ENCODE results near the gene FBXL7. TPM values are rescaled to one million over a fixed set of nuclear protein-coding genes. Genes with fewer than 3 reads are reported as not detected.

The FBXL7 gene
- total and polyA plus RNA-seq, 9 of the 15 experiments (the other 6 are each of a cell fraction or from before 2014, with no cell fraction given) = 0.04 to 0.08 TPM; not detected in 7

- Histone ChIP-seq H3K4me1 (replicated peaks in 1 of 2; ENCODE audit: control insufficient read depth in 2 of 2, insufficient read depth in 2 of 2, low read length in 2 of 2) (no peaks in the 10 kb centered on the region), H3K9ac (ENCODE audit: insufficient read depth in 1 of 2, low read depth in 2 of 2, low read length in 2 of 2) (no peak overlapping the region), H3K4me2 (ENCODE audit: insufficient read depth, low read length) (no peak overlapping the region), H3K79me2 (ENCODE audit: control insufficient read depth, insufficient read depth, low read length) (no peaks in the 10 kb centered on the region), H3K27ac (ENCODE audit: extremely low read depth, low read depth, low read length) (no peak overlapping the region), H3K27me3 (ENCODE audit: control insufficient read depth in 2 of 2, insufficient read depth in 2 of 2, low read length in 2 of 2) (no peaks in the 10 kb centered on the region), H3K9me1 (ENCODE audit: control insufficient read depth, insufficient read depth, low read length) (no peaks in the 10 kb centered on the region), H4K20me1 (replicated peaks; ENCODE audit: control insufficient read depth, insufficient read depth, low read length) (no peaks in the 10 kb centered on the region), H3K4me3 (no peak overlapping the region), H3K36me3 (ENCODE audit: control insufficient read depth, insufficient read depth, low read length) (no peaks in the 10 kb centered on the region), H2AFZ (ENCODE audit: low read depth, low read length) (no peak overlapping the region), H3K9me3 (replicated peaks; ENCODE audit: control insufficient read depth, insufficient read depth, low read depth, low read length) (no peaks in the 10 kb centered on the region)
- no peak for TF ChIP-seq COPS2 (conservative IDR thresholded peaks at IDR 0.05)
- TF ChIP-seq BRF1 (IDR thresholded peaks at IDR 0.05; ENCODE audit: borderline replicate concordance, extremely low read depth, insufficient read length) = no peak
- no peak for TF ChIP-seq ZNF717 (CRISPR knock-in tag; IDR thresholded peaks at IDR 0.05)
- TF ChIP-seq KLF10 (CRISPR knock-in tag; IDR thresholded peaks at IDR 0.05) = no peak
- TF ChIP-seq HNRNPK (IDR thresholded peaks at IDR 0.05; ENCODE audit: low read depth, low read length, poor library complexity, severe bottlenecking) = no peak
- no peak for TF ChIP-seq YBX1 (IDR thresholded peaks at IDR 0.05)
- TF ChIP-seq NFATC3 (IDR thresholded peaks at IDR 0.05) = no peak
- no peak for TF ChIP-seq LCOR (CRISPR knock-in tag; IDR thresholded peaks at IDR 0.05)
- no peak for TF ChIP-seq MCM2 (IDR thresholded peaks at IDR 0.05; ENCODE audit: low read depth)
- no peak for TF ChIP-seq NRF1 (conservative IDR thresholded peaks at IDR 0.05 in 1 of 2, IDR thresholded peaks at IDR 0.05 in 1 of 2)
- TF ChIP-seq SMARCA4 (IDR thresholded peaks at IDR 0.05) = no peak
- no peak for TF ChIP-seq PTTG1 (tag; IDR thresholded peaks at IDR 0.05; ENCODE audit: low read depth)
- no peak for TF ChIP-seq FOXP4 (CRISPR knock-in tag; IDR thresholded peaks at IDR 0.05; ENCODE audit: borderline replicate concordance)
- no peak for TF ChIP-seq ZBTB34 (CRISPR knock-in tag; IDR thresholded peaks at IDR 0.05)
- TF ChIP-seq ARNT (IDR thresholded peaks at IDR 0.05) = no peak
- no peak for TF ChIP-seq SRSF9 (IDR thresholded peaks at IDR 0.05; ENCODE audit: borderline replicate concordance, low read depth, low read length)
- no peak for TF ChIP-seq GTF2A2 (tag; IDR thresholded peaks at IDR 0.05)
- no peak for TF ChIP-seq ZNF3 (CRISPR knock-in tag; IDR thresholded peaks at IDR 0.05)
- no peak for TF ChIP-seq ZZZ3 (IDR thresholded peaks at IDR 0.05)
- intact Hi-C loops (cut with micrococcal nuclease) = no loop called here
- DNase-seq (ENCODE audit: extremely low read depth in 1 of 4, low spot score in 3 of 4) (no peak), FAIRE-seq (no peak), ATAC-seq (no peak)
- in situ Hi-C loops (cut with MboI) = no loop called here
- 0% methylated on average over 3 of the region's 3 CpGs for WGBS (ENCODE audit: insufficient coverage, low coverage, missing lambda C conversion rate)
- no TSS peak for BruUV-seq (replicated peaks)
- ChIA-PET CTCF (ENCODE audit: low intra/inter-chr PET ratio) (no interaction called here), POLR2A (no interaction called here)
Measured at GRCh38 chr5:15510831-15511230, 10.9 kb downstream of the FBXL7 start.

Measured in K562 (cell line).